SK-N-SH (cell line): ENCODE data around the gene TK2. TPM values are rescaled to one million over a fixed set of nuclear protein-coding genes. Genes with fewer than 3 reads are reported as not detected.

ENCODE experiments used
- CTCF ChIA-PET: fragments of 300-600, 350-600 bp; formaldehyde crosslinking; extraction: SDS; loops from one replicate; lab custom pipeline; 2021; lab: Yijun Ruan, JAX
- POLR2A ChIA-PET: fragments of 350-600 bp; sonication (Branson Sonifier 250); formaldehyde crosslinking; extraction: SDS; loops from one replicate; lab custom pipeline; 2020; ENCODE audit warnings: antibody characterized with exemption, inconsistent platforms; lab: Yijun Ruan, JAX
- DNase-seq: peaks from one replicate; pipeline ENCODE4 v3.0.0; 2012
- H2AFZ ChIP-seq: fragments of 200-600 bp; sonication (generic); 2 replicates; pipeline ENCODE4 v1.8.1; 2016; ENCODE audit warnings: antibody characterized with exemption, mild to moderate bottlenecking, low read depth
- H3F3A ChIP-seq: fragments of 200-600 bp; sonication (generic); replicated peaks from 2 replicates; pipeline ENCODE3; 2016; ENCODE audit warnings: antibody characterized with exemption, mild to moderate bottlenecking; ENCODE audit not compliant: insufficient read depth
- H3K27ac ChIP-seq, 2 experiments: fragments of 200-500 bp in 1 of 2; fragments of 200-600 bp in 1 of 2; sonication (Bioruptor generic) in 1 of 2; sonication (generic), shearing (Covaris generic) in 1 of 2; 2 replicates each; pipeline versions ENCODE4 v1.5.1 to v1.6.1; 2014 to 2016; ENCODE audit warnings: low read depth in 2 of 2, inconsistent platforms in 1 of 2, low read length in 1 of 2, mild to moderate bottlenecking in 1 of 2, mixed read lengths in 1 of 2
- H3K27me3 ChIP-seq: fragments of 200-600 bp; sonication (generic), shearing (Covaris generic); 2 replicates; pipeline ENCODE4 v1.6.1; 2016; ENCODE audit warnings: mixed run types; ENCODE audit not compliant: insufficient read depth
- H3K36me3 ChIP-seq, 2 experiments: fragments of 200-500 bp in 1 of 2; fragments of 200-600 bp in 1 of 2; sonication (Bioruptor generic) in 1 of 2; sonication (generic) in 1 of 2; replicated peaks in 1 of 2; 2 replicates each; pipeline versions ENCODE3 to v1.5.1; 2014 to 2016; ENCODE audit warnings: low read length in 1 of 2, mild to moderate bottlenecking in 1 of 2; ENCODE audit not compliant: insufficient read depth in 2 of 2, control insufficient read depth in 1 of 2
- H3K4me1 ChIP-seq, 2 experiments: fragments of 200-500 bp in 1 of 2; fragments of 200-600 bp in 1 of 2; sonication (Bioruptor generic) in 1 of 2; sonication (generic), shearing (Covaris generic) in 1 of 2; 2 replicates each; pipeline versions ENCODE4 v1.5.1 to v1.6.1; 2014 to 2016; ENCODE audit warnings: low read depth in 1 of 2, low read length in 1 of 2, mixed run types in 1 of 2; ENCODE audit not compliant: insufficient read depth in 2 of 2, control insufficient read depth in 1 of 2
- H3K4me2 ChIP-seq: fragments of 200-600 bp; sonication (generic), shearing (Covaris generic); 2 replicates; pipeline ENCODE4 v1.6.1; 2017; ENCODE audit warnings: mixed run types
- H3K4me3 ChIP-seq, 2 experiments: fragments of 200-500 bp in 1 of 2; fragments of 200-600 bp in 1 of 2; sonication (Bioruptor generic) in 1 of 2; sonication (generic), shearing (Covaris generic) in 1 of 2; 2 replicates each; pipeline versions ENCODE4 v1.5.1 to v1.8.1; 2014 to 2016; ENCODE audit warnings: low read depth in 2 of 2, inconsistent platforms in 1 of 2, low read length in 1 of 2, mild to moderate bottlenecking in 1 of 2, mixed read lengths in 1 of 2, moderate library complexity in 1 of 2
- H3K79me2 ChIP-seq: fragments of 200-600 bp; sonication (generic); 2 replicates; pipeline ENCODE4 v1.8.1; 2017; ENCODE audit warnings: mild to moderate bottlenecking; ENCODE audit not compliant: insufficient read depth
- H3K9ac ChIP-seq: fragments of 200-600 bp; sonication (generic); 2 replicates; pipeline ENCODE4 v1.6.1; 2017; ENCODE audit warnings: mixed run types
- H3K9me2 ChIP-seq: fragments of 200-600 bp; sonication (generic); 2 replicates; pipeline ENCODE4 v1.6.1; 2017; ENCODE audit warnings: mixed run types
- H3K9me3 ChIP-seq: fragments of 200-600 bp; sonication (generic); 2 replicates; pipeline ENCODE4 v1.6.1; 2017; ENCODE audit warnings: mixed run types, mild to moderate bottlenecking, moderate library complexity
- H4K20me1 ChIP-seq: fragments of 200-600 bp; sonication (generic); 2 replicates; pipeline ENCODE4 v1.6.1; 2017; ENCODE audit warnings: mild to moderate bottlenecking, mixed run types; ENCODE audit not compliant: insufficient read depth
- CHD2 ChIP-seq: fragments of 150-350 bp; IDR thresholded peaks from 2 replicates; pipeline ENCODE4 v1.6.1; 2018; ENCODE audit warnings: low read length; ENCODE audit not compliant: partially characterized antibody
- NRF1 ChIP-seq: IDR thresholded peaks from 2 replicates; pipeline ENCODE4 v1.6.1; 2012; ENCODE audit warnings: low read depth, mild to moderate bottlenecking, low read length
- RCOR1 ChIP-seq: fragments of 150-350 bp; IDR thresholded peaks from 2 replicates; pipeline ENCODE4 v1.6.1; 2017; ENCODE audit warnings: antibody characterized with exemption, low read length
- RFX5 ChIP-seq: IDR thresholded peaks from 2 replicates; pipeline ENCODE4 v1.6.1; 2012; ENCODE audit warnings: mild to moderate bottlenecking, improper control_type of control experiment, low read length
- SMC3 ChIP-seq: IDR thresholded peaks from 2 replicates; pipeline ENCODE4 v1.6.1; 2012; ENCODE audit warnings: low read depth, low read length, improper control_type of control experiment
- TEAD4 ChIP-seq: IDR thresholded peaks from 2 replicates; pipeline ENCODE4 v1.4.0; 2012; ENCODE audit warnings: mild to moderate bottlenecking, borderline replicate concordance; ENCODE audit not compliant: insufficient read depth
- YY1 ChIP-seq: IDR thresholded peaks from 2 replicates; pipeline ENCODE4 v1.4.0; 2012; ENCODE audit warnings: low read depth, mild to moderate bottlenecking
- WGBS: methylation state at CpG from one replicate; pipeline ENCODE4 v1.1.6; 2017; ENCODE audit warnings: low lambda C conversion rate; 5-methylcytosine and 5-hydroxymethylcytosine counted together
- polyA plus RNA-seq, 3 experiments: library from polyadenylated mRNA; depleted of rRNA; stranded (reverse); fragments of >200 nt; gene quantifications; 2 replicates each; pipeline ENCODE4 v1.2.3, GENCODE V29; 2012
- TF ChIP-seq, protein P1 (sequence below): IDR thresholded peaks from 2 replicates; pipeline ENCODE4 v1.6.1; 2012; ENCODE audit warnings: mild to moderate bottlenecking, low read depth, low read length, moderate library complexity

TK2 gene
- polyA plus RNA-seq, 1 of the 3 experiments (the other 2 are of a cell fraction) = 25.2 TPM

- no peaks in the 10 kb centered on the region for H3K9me2 ChIP-seq
- DNase-seq = no peak
- H3K9me3 ChIP-seq = no peaks in the 10 kb centered on the region
- WGBS = 97% methylated on average over 4 of the region's 4 CpGs
- TF ChIP-seq YY1 = no peak
- TF ChIP-seq CHD2 = no peak
- ChIA-PET CTCF (interaction anchor here (0.9 to 2.6 kb wide), 5 partner anchors 12 to 204 kb away, joined by 3 to 9 read pairs (median 3); partner anchors contain the start of gene DYNC1LI2), POLR2A (interaction anchor here (0.6 kb wide), 1 partner anchor 24 kb away, joined by 3 read pairs; no protein-coding TSS in a partner anchor)
- no peaks in the 10 kb centered on the region for H3K27me3 ChIP-seq
- H3K9ac ChIP-seq = no peak overlapping the region
- H4K20me1 ChIP-seq = no peaks in the 10 kb centered on the region
- peak overlapping the region; percentile 94 for H3K4me2 ChIP-seq
- no peak overlapping the region for H3K27ac ChIP-seq
- H3F3A ChIP-seq = peaks cover 3% of the 10 kb centered on the region
- peaks cover 6% of the 10 kb centered on the region for H3K79me2 ChIP-seq
- H3K36me3 ChIP-seq = peaks cover 0 to 11% of the 10 kb centered on the region in 2 experiments
- H3K4me1 ChIP-seq = peaks cover 19 to 23% of the 10 kb centered on the region in 2 experiments; a peak in 3 of 4 replicates
- H3K4me3 ChIP-seq = no peak overlapping the region
- no peak overlapping the region for H2AFZ ChIP-seq
Observed at GRCh38 chr16:66548068-66548467, 1.9 kb downstream of the TK2 start.

DNA sequence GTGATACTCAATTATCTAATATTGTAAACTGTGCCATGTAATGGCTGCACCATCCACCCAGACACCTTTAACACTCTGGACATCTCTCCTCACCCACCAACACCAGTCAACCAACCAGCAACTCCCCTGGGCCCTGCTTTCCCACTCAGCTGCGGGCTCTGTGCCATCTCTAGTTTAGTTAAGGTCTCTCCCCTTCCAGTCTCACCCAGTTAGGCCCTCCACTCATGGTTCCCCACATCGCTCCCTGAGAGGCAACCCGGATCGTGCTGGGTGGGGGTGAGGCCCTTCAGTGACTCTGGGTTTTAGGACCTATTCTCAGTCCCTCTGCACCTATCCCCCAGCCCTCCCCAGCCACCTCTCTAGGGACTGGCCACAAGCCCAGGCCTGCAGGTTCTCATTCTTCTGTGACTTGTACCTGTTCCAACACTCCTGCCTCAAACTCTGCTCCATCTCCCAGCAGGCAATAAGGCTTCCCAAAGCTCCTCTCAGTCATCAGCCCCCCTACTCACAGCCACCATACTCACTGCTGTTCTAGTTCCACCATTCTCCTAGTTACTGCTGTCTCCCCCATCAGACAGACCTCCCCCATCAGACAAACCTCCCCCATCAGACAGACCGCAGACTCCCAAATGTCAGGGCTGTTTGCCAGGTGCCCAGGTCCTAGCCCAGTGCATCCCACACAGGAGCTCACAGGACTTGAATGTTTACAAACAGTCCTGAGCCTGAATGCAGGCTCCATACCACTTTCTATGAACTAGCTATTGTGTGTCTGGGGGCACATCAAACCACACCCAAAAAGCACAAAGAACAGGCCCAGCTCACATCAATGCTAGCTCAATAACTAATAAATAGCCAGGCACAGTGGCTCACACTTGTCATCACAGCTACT, 2.6 kb downstream of the TK2 start:
- 99% methylated on average over 5 of the region's 5 CpGs for WGBS
- H3K36me3 ChIP-seq = peaks cover 0 to 11% of the 10 kb centered on the region in 2 experiments
- peaks cover 3% of the 10 kb centered on the region for H3F3A ChIP-seq
- DNase-seq = no peak
- no peak overlapping the region for H2AFZ ChIP-seq
- POLR2A ChIA-PET = interaction anchor here (0.6 kb wide), 1 partner anchor 25 kb away, joined by 3 read pairs; no protein-coding TSS in a partner anchor
- no peak overlapping the region for H3K4me2 ChIP-seq
- no peaks in the 10 kb centered on the region for H3K79me2 ChIP-seq
- TF ChIP-seq, protein P1, sequence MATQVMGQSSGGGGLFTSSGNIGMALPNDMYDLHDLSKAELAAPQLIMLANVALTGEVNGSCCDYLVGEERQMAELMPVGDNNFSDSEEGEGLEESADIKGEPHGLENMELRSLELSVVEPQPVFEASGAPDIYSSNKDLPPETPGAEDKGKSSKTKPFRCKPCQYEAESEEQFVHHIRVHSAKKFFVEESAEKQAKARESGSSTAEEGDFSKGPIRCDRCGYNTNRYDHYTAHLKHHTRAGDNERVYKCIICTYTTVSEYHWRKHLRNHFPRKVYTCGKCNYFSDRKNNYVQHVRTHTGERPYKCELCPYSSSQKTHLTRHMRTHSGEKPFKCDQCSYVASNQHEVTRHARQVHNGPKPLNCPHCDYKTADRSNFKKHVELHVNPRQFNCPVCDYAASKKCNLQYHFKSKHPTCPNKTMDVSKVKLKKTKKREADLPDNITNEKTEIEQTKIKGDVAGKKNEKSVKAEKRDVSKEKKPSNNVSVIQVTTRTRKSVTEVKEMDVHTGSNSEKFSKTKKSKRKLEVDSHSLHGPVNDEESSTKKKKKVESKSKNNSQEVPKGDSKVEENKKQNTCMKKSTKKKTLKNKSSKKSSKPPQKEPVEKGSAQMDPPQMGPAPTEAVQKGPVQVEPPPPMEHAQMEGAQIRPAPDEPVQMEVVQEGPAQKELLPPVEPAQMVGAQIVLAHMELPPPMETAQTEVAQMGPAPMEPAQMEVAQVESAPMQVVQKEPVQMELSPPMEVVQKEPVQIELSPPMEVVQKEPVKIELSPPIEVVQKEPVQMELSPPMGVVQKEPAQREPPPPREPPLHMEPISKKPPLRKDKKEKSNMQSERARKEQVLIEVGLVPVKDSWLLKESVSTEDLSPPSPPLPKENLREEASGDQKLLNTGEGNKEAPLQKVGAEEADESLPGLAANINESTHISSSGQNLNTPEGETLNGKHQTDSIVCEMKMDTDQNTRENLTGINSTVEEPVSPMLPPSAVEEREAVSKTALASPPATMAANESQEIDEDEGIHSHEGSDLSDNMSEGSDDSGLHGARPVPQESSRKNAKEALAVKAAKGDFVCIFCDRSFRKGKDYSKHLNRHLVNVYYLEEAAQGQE = no peak
- TF ChIP-seq RCOR1 = no peak
- TF ChIP-seq TEAD4 = no peak
- TF ChIP-seq SMC3 = no peak
- no peak for TF ChIP-seq YY1
- TF ChIP-seq RFX5 = no peak
- no peak for TF ChIP-seq NRF1
- no peaks in the 10 kb centered on the region for H4K20me1 ChIP-seq
- CTCF ChIA-PET = interaction anchor here (1.1 to 2.6 kb wide), 3 partner anchors 11 to 204 kb away, joined by 3 to 9 read pairs (median 7); partner anchors contain the start of gene DYNC1LI2
- H3K4me3 ChIP-seq = no peak overlapping the region
- H3K9me2 ChIP-seq = no peaks in the 10 kb centered on the region
- no peak overlapping the region for H3K27ac ChIP-seq
- H3K9me3 ChIP-seq = no peaks in the 10 kb centered on the region
- H3K9ac ChIP-seq = no peak overlapping the region
- H3K4me1 ChIP-seq = peaks cover 19 to 20% of the 10 kb centered on the region in 2 experiments; a peak in 3 of 4 replicates
- no peaks in the 10 kb centered on the region for H3K27me3 ChIP-seq
